ENCODE measurements around the gene CMPK2.

GRCh38 chr2:6876309-6876708, 10.6 kb upstream of the CMPK2 start:
- TF ChIP-seq, protein P1, sequence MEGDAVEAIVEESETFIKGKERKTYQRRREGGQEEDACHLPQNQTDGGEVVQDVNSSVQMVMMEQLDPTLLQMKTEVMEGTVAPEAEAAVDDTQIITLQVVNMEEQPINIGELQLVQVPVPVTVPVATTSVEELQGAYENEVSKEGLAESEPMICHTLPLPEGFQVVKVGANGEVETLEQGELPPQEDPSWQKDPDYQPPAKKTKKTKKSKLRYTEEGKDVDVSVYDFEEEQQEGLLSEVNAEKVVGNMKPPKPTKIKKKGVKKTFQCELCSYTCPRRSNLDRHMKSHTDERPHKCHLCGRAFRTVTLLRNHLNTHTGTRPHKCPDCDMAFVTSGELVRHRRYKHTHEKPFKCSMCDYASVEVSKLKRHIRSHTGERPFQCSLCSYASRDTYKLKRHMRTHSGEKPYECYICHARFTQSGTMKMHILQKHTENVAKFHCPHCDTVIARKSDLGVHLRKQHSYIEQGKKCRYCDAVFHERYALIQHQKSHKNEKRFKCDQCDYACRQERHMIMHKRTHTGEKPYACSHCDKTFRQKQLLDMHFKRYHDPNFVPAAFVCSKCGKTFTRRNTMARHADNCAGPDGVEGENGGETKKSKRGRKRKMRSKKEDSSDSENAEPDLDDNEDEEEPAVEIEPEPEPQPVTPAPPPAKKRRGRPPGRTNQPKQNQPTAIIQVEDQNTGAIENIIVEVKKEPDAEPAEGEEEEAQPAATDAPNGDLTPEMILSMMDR (IDR thresholded peaks at IDR 0.05), result no peak
- TF ChIP-seq EP300 (IDR thresholded peaks at IDR 0.05), result no peak
